Measurements from ENCODE around the gene PIAS4. TPM values are rescaled to one million over a fixed set of nuclear protein-coding genes. Genes with fewer than 3 reads are reported as not detected.
A peak's percentile ranks its signal among the peaks of the same experiment; 100 is the strongest.

PIAS4 gene
- total and polyA plus RNA-seq, 2 of the 13 experiments (the other 11 are each of a cell fraction or from before 2014, with no cell fraction given): 9.0 to 20.1 TPM

GRCh38 chr19:4060621-4061177 is 53.2 kb downstream of the PIAS4 start (continued):
- TF ChIP-seq, protein P1, sequence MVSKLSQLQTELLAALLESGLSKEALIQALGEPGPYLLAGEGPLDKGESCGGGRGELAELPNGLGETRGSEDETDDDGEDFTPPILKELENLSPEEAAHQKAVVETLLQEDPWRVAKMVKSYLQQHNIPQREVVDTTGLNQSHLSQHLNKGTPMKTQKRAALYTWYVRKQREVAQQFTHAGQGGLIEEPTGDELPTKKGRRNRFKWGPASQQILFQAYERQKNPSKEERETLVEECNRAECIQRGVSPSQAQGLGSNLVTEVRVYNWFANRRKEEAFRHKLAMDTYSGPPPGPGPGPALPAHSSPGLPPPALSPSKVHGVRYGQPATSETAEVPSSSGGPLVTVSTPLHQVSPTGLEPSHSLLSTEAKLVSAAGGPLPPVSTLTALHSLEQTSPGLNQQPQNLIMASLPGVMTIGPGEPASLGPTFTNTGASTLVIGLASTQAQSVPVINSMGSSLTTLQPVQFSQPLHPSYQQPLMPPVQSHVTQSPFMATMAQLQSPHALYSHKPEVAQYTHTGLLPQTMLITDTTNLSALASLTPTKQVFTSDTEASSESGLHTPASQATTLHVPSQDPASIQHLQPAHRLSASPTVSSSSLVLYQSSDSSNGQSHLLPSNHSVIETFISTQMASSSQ (IDR thresholded peaks at IDR 0.05; ENCODE audit: low read depth): no peak
- TF ChIP-seq, protein P1 (CRISPR knock-in tag; IDR thresholded peaks at IDR 0.05; ENCODE audit: borderline replicate concordance): no peak
- TF ChIP-seq HCFC1 (IDR thresholded peaks at IDR 0.05; ENCODE audit: low read depth, low read length) (no peak), MATR3 (CRISPR knock-in tag; IDR thresholded peaks at IDR 0.05) (no peak), GLI4 (CRISPR knock-in tag; IDR thresholded peaks at IDR 0.05; ENCODE audit: borderline replicate concordance) (no peak), LCORL (IDR thresholded peaks at IDR 0.05) (no peak), LCORL (CRISPR knock-in tag; IDR thresholded peaks at IDR 0.05) (no peak), SOX6 (IDR thresholded peaks at IDR 0.05) (no peak), SOX6 (CRISPR knock-in tag; IDR thresholded peaks at IDR 0.05) (no peak), ZNF24 (IDR thresholded peaks at IDR 0.05) (no peak), ZNF263 (CRISPR knock-in tag; IDR thresholded peaks at IDR 0.05) (no peak), TOE1 (CRISPR knock-in tag; IDR thresholded peaks at IDR 0.05) (no peak), ZNF326 (CRISPR knock-in tag; IDR thresholded peaks at IDR 0.05; ENCODE audit: borderline replicate concordance) (no peak), RXRB (CRISPR knock-in tag; IDR thresholded peaks at IDR 0.05; ENCODE audit: borderline replicate concordance) (no peak), AGO1 (IDR thresholded peaks at IDR 0.05; ENCODE audit: low read depth, low read length, poor library complexity, severe bottlenecking) (peak; percentile 10), ZNF276 (CRISPR knock-in tag; IDR thresholded peaks at IDR 0.05; ENCODE audit: low read depth) (no peak), REXO4 (CRISPR knock-in tag; IDR thresholded peaks at IDR 0.05; ENCODE audit: borderline replicate concordance) (no peak), SRSF4 (IDR thresholded peaks at IDR 0.05; ENCODE audit: low read depth, low read length, poor library complexity, severe bottlenecking) (no peak), IRX3 (CRISPR knock-in tag; IDR thresholded peaks at IDR 0.05; ENCODE audit: borderline replicate concordance, low read depth) (no peak), SAP130 (CRISPR knock-in tag; IDR thresholded peaks at IDR 0.05; ENCODE audit: low read depth) (no peak), ZNF234 (CRISPR knock-in tag; conservative IDR thresholded peaks at IDR 0.05) (no peak), HNRNPH1 (optimal IDR thresholded peaks at IDR 0.05; ENCODE audit: low read depth, low read length) (no peak), RFXAP (CRISPR knock-in tag; IDR thresholded peaks at IDR 0.05; ENCODE audit: borderline replicate concordance) (no peak), ZNF569 (CRISPR knock-in tag; IDR thresholded peaks at IDR 0.05; ENCODE audit: borderline replicate concordance) (no peak)
- TF ChIP-seq, protein P2, sequence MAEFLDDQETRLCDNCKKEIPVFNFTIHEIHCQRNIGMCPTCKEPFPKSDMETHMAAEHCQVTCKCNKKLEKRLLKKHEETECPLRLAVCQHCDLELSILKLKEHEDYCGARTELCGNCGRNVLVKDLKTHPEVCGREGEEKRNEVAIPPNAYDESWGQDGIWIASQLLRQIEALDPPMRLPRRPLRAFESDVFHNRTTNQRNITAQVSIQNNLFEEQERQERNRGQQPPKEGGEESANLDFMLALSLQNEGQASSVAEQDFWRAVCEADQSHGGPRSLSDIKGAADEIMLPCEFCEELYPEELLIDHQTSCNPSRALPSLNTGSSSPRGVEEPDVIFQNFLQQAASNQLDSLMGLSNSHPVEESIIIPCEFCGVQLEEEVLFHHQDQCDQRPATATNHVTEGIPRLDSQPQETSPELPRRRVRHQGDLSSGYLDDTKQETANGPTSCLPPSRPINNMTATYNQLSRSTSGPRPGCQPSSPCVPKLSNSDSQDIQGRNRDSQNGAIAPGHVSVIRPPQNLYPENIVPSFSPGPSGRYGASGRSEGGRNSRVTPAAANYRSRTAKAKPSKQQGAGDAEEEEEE (CRISPR knock-in tag; IDR thresholded peaks at IDR 0.05; ENCODE audit: borderline replicate concordance): no peak

All from HepG2 (cell line).